Heart right ventricle (tissue), 16 donors: ENCODE measurements around the gene USP5. TPM values are rescaled to one million over a fixed set of nuclear protein-coding genes. Genes with fewer than 3 reads are reported as not detected.

ENCODE experiments used
- ATAC-seq, 8 donors: fragments of 200-7000 bp; cut with Tn5 transposase; one replicate each; pipeline ENCODE4 v1.9.1; 2020; ENCODE audit warnings: mild to moderate bottlenecking in 8 of 8, moderate library complexity in 8 of 8, moderate number of reproducible peaks in 1 of 8
- DNase-seq, 2 donors: peaks; one replicate each; pipeline ENCODE4 v3.0.0-alpha.2; 2020
- H3K27ac ChIP-seq, 10 donors: fragments of 200-600 bp; sonication (generic) in 2 of 10; one replicate each; pipeline versions ENCODE4 v1.5.0 to v1.8.0; 2020 to 2022; ENCODE audit warnings: mild to moderate bottlenecking in 3 of 10
- H3K27me3 ChIP-seq, 7 donors: fragments of 200-600 bp; one replicate each; pipeline ENCODE4 v1.8.0; 2021 to 2022; ENCODE audit warnings: mild to moderate bottlenecking in 2 of 7
- H3K36me3 ChIP-seq, 9 donors: fragments of 200-600 bp; sonication (generic) in 1 of 9; one replicate each; pipeline versions ENCODE4 v1.5.0 to v1.8.0; 2020 to 2022; ENCODE audit warnings: mild to moderate bottlenecking in 2 of 9
- H3K4me1 ChIP-seq, 9 donors: fragments of 200-600 bp; sonication (generic) in 1 of 9; one replicate each; pipeline versions ENCODE4 v1.5.0 to v1.8.0; 2020 to 2022; ENCODE audit warnings: mild to moderate bottlenecking in 4 of 9
- H3K4me3 ChIP-seq, 10 donors: fragments of 200-600 bp; sonication (generic) in 2 of 10; one replicate each; pipeline versions ENCODE4 v1.5.0 to v1.8.0; 2020 to 2022; ENCODE audit warnings: mild to moderate bottlenecking in 7 of 10, moderate library complexity in 2 of 10
- H3K9me3 ChIP-seq, 11 donors: fragments of 200-600 bp in 10 of 11; sonication (generic) in 2 of 11; one replicate each; pipeline versions ENCODE4 v1.5.0 to v1.8.0; 2013 to 2022; ENCODE audit warnings: mild to moderate bottlenecking in 2 of 11, control low read depth in 1 of 11, moderate library complexity in 1 of 11
- WGBS, 2 donors: extraction: QIAGEN DNeasy Blood & Tissue Kit; methylation state at CpG; one replicate each; pipeline ENCODE4 v1.1.7; 2013; ENCODE audit warnings: inconsistent platforms in 1 of 2; 5-methylcytosine and 5-hydroxymethylcytosine counted together
- intact Hi-C, 10 donors: fragments of 100-400 bp; cut with DNase I; formaldehyde crosslinking; loops; one replicate each; pipeline versions ENCODE4 v1.11.1 to v1.14.2; 2022
- polyA plus RNA-seq, 2 donors: library from polyadenylated mRNA; stranded (reverse); fragments of 200-250 nt; gene quantifications; one replicate each; pipeline ENCODE4 v1.2.3, GENCODE V29; 2013
- total RNA-seq, 10 donors: library from RNA; stranded (reverse); fragmentation: NEBNext Ultra II Directional in 3 of 10; extraction: Animal tissue kit (Norgen Biotek cat#: 25700) in 3 of 10; gene quantifications; one replicate each; pipeline versions ENCODE4 v1.2.1 to v1.2.4, GENCODE V29; 2021 to 2023
- TF ChIP-seq, protein P1 (sequence below), 9 donors: fragments of 200-600 bp; sonication (generic) in 2 of 9; IDR thresholded peaks; one replicate each; pipeline versions ENCODE4 v1.5.0 to v1.8.0; 2021 to 2022; ENCODE audit warnings: antibody characterized with exemption in 9 of 9, mild to moderate bottlenecking in 5 of 9, moderate library complexity in 1 of 9
- donor health status: Arrhythmogenic right ventricular cardiomyopathy.
- donor health status: ischemic (EF 13 %, LVEDD 7.1; RV severe dilation, severe dysfunction).
- donor health status: healthy with polysubstance abuse.
- donor health status: DM: no; HTN: yes; CAD: no.
- donor health status: DM: no; HTN: no; CAD: no.
- donor health status: ischemic (EF 25% LVEDD 6.9; RV normal size, moderate dysfunction).
- donor health status: ischemic (EF 25% LVEDD 5.7; RV mildly dilated, moderate dysfunction).
- donor health status: healthy.
- donor health status: DM: yes; HTN: yes; CAD: no.
- donor health status: Ischemic cardiomyopathy.
- donor health status: ischemic (EF 35%, LVEDD 5.7; RV mildly dilated, moderate dysfunction).
- donor health status: nonischemic (EF 11% LVEDD 7.7; RV severe dilation, severe dysfunction).
- donor health status: DM: yes; HTN: yes; CAD: no.
- donor health status: PGD.
- donor health status: ischemic (EF 29% LVEDD 5.4; RV normal size, mild dysfunction).
- donor health status: nonischemic (EF 23%, LVEDD 6.1; RV moderate dilation, normal function).

The USP5 gene
- total and polyA plus RNA-seq, 12 donors = 17.6 to 95.5 (median 73.0) TPM

DNA sequence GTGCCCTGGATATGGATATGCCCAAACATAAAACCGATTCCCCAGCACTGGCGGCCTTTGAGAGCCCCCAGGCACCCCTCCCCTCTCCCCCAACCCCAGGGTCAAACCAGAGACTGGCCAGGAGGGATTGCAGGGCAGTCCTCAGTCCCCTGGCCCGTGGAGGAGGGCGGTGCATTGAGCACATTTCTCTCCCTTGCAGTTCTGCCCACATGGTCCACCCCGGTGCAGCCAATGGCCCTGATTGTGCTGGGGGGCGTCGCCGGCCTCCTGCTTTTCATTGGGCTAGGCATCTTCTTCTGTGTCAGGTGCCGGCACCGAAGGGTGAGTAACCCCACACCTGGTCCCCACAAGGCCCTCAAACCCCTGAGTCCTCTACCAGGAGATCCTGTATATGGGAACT lies 33.7 kb upstream of the USP5 start:
- no peak for DNase-seq
- 67 to 86% methylated on average over 10 of the region's 10 CpGs for WGBS, 2 donors

DNA sequence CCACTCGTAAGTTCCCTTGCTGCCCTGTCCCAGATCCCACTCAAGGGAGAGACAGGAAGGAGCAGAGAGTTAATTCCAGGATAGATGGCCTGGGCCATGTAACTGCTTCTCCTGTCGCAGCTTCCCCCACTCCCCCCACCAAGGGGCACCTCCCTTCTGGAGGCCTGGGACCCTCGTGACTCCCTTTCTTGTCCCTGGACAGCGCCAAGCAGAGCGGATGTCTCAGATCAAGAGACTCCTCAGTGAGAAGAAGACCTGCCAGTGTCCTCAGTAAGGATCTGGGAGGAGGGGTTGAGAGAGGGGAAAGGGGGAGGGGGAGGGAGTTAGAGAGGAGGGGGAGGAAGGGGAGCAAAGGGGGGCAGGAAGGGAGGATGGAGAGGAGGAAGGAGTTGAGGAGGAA lies 33.3 kb upstream of the USP5 start:
- TF ChIP-seq, protein P1, sequence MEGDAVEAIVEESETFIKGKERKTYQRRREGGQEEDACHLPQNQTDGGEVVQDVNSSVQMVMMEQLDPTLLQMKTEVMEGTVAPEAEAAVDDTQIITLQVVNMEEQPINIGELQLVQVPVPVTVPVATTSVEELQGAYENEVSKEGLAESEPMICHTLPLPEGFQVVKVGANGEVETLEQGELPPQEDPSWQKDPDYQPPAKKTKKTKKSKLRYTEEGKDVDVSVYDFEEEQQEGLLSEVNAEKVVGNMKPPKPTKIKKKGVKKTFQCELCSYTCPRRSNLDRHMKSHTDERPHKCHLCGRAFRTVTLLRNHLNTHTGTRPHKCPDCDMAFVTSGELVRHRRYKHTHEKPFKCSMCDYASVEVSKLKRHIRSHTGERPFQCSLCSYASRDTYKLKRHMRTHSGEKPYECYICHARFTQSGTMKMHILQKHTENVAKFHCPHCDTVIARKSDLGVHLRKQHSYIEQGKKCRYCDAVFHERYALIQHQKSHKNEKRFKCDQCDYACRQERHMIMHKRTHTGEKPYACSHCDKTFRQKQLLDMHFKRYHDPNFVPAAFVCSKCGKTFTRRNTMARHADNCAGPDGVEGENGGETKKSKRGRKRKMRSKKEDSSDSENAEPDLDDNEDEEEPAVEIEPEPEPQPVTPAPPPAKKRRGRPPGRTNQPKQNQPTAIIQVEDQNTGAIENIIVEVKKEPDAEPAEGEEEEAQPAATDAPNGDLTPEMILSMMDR (IDR thresholded peaks at IDR 0.05) = no peak
- Histone ChIP-seq H3K9me3 (no peaks in the 10 kb centered on the region), H3K4me3 (no peak overlapping the region), H3K36me3 (peaks cover 0 to 26% (median 0%) of the 10 kb centered on the region in 9 donors), H3K27me3 (peaks cover 0 to 19% (median 4%) of the 10 kb centered on the region in 7 donors), H3K27ac (no peak overlapping the region), H3K4me1 (peaks cover 3 to 40% (median 16%) of the 10 kb centered on the region in 9 donors)
- 84% methylated on average over 5 of the region's 5 CpGs for WGBS, 2 donors
- DNase-seq = no peak
- ATAC-seq = no peak
- intact Hi-C loops = no loop called here

More for the DNA sequence above, 33.7 kb upstream of the USP5 start:
- Histone ChIP-seq H3K27ac (no peak overlapping the region), H3K4me3 (no peak overlapping the region), H3K4me1 (peaks cover 3 to 37% (median 16%) of the 10 kb centered on the region in 9 donors), H3K27me3 (peaks cover 0 to 14% (median 4%) of the 10 kb centered on the region in 7 donors), H3K36me3 (peaks cover 0 to 26% (median 0%) of the 10 kb centered on the region in 9 donors), H3K9me3 (no peaks in the 10 kb centered on the region)
- TF ChIP-seq, protein P1 (IDR thresholded peaks at IDR 0.05) = no peak
- no peak for ATAC-seq
- intact Hi-C loops = no loop called here

DNA sequence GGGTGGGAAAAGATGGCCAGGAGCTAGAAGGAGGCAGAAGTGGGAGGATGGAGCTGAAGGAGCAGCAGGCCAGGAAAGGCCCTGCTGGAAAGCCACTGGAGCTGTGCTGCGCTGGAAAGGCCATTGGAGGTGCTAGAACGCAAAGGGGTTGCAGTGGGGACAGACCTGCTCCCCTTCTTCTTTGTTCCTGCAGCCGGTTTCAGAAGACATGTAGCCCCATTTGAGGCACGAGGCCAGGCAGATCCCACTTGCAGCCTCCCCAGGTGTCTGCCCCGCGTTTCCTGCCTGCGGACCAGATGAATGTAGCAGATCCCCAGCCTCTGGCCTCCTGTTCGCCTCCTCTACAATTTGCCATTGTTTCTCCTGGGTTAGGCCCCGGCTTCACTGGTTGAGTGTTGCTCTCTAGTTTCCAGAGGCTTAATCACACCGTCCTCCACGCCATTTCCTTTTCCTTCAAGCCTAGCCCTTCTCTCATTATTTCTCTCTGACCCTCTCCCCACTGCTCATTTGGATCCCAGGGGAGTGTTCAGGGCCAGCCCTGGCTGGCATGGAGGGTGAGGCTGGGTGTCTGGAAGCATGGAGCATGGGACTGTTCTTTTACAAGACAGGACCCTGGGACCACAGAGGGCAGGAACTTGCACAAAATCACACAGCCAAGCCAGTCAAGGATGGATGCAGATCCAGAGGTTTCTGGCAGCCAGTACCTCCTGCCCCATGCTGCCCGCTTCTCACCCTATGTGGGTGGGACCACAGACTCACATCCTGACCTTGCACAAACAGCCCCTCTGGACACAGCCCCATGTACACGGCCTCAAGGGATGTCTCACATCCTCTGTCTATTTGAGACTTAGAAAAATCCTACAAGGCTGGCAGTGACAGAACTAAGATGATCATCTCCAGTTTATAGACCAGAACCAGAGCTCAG lies 32.6 kb upstream of the USP5 start:
- DNase-seq = no peak
- TF ChIP-seq, protein P1 (IDR thresholded peaks at IDR 0.05) = no peak
- ATAC-seq = no peak
- H3K27me3 ChIP-seq = peaks cover 0 to 20% (median 4%) of the 10 kb centered on the region in 7 donors
- peaks cover 3 to 40% (median 16%) of the 10 kb centered on the region in 9 donors for H3K4me1 ChIP-seq
- H3K4me3 ChIP-seq = no peak overlapping the region
- WGBS, 2 donors = 78 to 86% methylated on average over 13 of the region's 13 CpGs
- H3K27ac ChIP-seq = peak overlapping the region in 2 of 10 donors; percentile 14 to 15
- H3K36me3 ChIP-seq = peaks cover 0 to 23% (median 0%) of the 10 kb centered on the region in 9 donors
- intact Hi-C loops = loop anchor here in 6 of 10 donors (5.0 to 10.0 kb wide), 6 partner anchors 32 to 205 kb away; partner anchors contain the start of genes CD4 (in 2 of the 6) and MLF2 (in 2 of the 6)
- H3K9me3 ChIP-seq = no peaks in the 10 kb centered on the region

DNA sequence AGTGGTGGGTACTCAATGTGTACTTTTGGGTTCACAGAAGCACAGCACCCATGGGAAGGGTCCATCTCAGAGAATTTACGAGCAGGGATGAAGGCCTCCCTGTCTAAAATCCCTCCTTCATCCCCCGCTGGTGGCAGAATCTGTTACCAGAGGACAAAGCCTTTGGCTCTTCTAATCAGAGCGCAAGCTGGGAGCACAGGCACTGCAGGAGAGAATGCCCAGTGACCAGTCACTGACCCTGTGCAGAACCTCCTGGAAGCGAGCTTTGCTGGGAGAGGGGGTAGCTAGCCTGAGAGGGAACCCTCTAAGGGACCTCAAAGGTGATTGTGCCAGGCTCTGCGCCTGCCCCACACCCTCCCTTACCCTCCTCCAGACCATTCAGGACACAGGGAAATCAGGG lies 31.8 kb upstream of the USP5 start:
- Histone ChIP-seq H3K9me3 (no peaks in the 10 kb centered on the region), H3K27me3 (peaks cover 0 to 20% (median 0%) of the 10 kb centered on the region in 7 donors), H3K4me1 (peaks cover 3 to 43% (median 18%) of the 10 kb centered on the region in 9 donors), H3K4me3 (no peak overlapping the region), H3K27ac (peak overlapping the region in 2 of 10 donors; percentile 14 to 15), H3K36me3 (peaks cover 0 to 23% (median 0%) of the 10 kb centered on the region in 9 donors)
- intact Hi-C loops = loop anchor here in 6 of 10 donors (5.0 to 10.0 kb wide), 6 partner anchors 33 to 205 kb away; partner anchors contain the start of genes CD4 (in 2 of the 6) and MLF2 (in 2 of the 6)
- DNase-seq (no peak), ATAC-seq (no peak)
- WGBS, 2 donors = 87% methylated on average over 5 of the region's 5 CpGs
- TF ChIP-seq, protein P1 (IDR thresholded peaks at IDR 0.05) = no peak
